Measurements from ENCODE around the gene NSUN7.
A peak's percentile ranks its signal among the peaks of the same experiment; 100 is the strongest.

Gene NSUN7

GRCh38 chr4:40842725-40843423 is 93.1 kb downstream of the NSUN7 start:
- no peaks in the 10 kb centered on the region for H3K9me3 ChIP-seq (ENCODE audit: low read length)
- no peaks in the 10 kb centered on the region for H3K9me2 ChIP-seq (ENCODE audit: low read depth, low read length)
- H3K27ac ChIP-seq (ENCODE audit: low read depth, low read length, poor library complexity, severe bottlenecking): no peak overlapping the region
- no peak overlapping the region for H3K4me3 ChIP-seq (ENCODE audit: low read depth, low read length, poor library complexity, severe bottlenecking)
- TF ChIP-seq CTCF (IDR thresholded peaks at IDR 0.05; ENCODE audit: low read length) (no peak), EZH2 (IDR thresholded peaks at IDR 0.05; ENCODE audit: borderline replicate concordance, low read length) (no peak)
- H2AFZ ChIP-seq (ENCODE audit: low read length): no peak overlapping the region
- H3K9ac ChIP-seq (ENCODE audit: low read length): no peak overlapping the region
- no peaks in the 10 kb centered on the region for H4K20me1 ChIP-seq (ENCODE audit: insufficient read depth, low read length)
- H3K27me3 ChIP-seq (ENCODE audit: insufficient read depth, low read length): no peaks in the 10 kb centered on the region
- no peaks in the 10 kb centered on the region for H3K36me3 ChIP-seq (ENCODE audit: insufficient read depth, low read length)
- H3K79me2 ChIP-seq (ENCODE audit: insufficient read depth, low read length): no peaks in the 10 kb centered on the region
- H3K4me2 ChIP-seq (ENCODE audit: low read length): no peak overlapping the region
- no peaks in the 10 kb centered on the region for H3K4me1 ChIP-seq (ENCODE audit: insufficient read depth, low read length, severe bottlenecking)
- H3F3A ChIP-seq (ENCODE audit: insufficient read depth, low read length): no peaks in the 10 kb centered on the region

- Histone ChIP-seq H3K4me3 (ENCODE audit: low read depth, low read length, poor library complexity, severe bottlenecking) (no peak overlapping the region), H3K27ac (ENCODE audit: low read depth, low read length, poor library complexity, severe bottlenecking) (no peak overlapping the region), H3K9me2 (ENCODE audit: low read depth, low read length) (no peaks in the 10 kb centered on the region), H4K20me1 (ENCODE audit: insufficient read depth, low read length) (no peaks in the 10 kb centered on the region), H3F3A (ENCODE audit: insufficient read depth, low read length) (no peaks in the 10 kb centered on the region), H3K4me1 (ENCODE audit: insufficient read depth, low read length, severe bottlenecking) (no peaks in the 10 kb centered on the region), H3K4me2 (ENCODE audit: low read length) (no peak overlapping the region), H3K79me2 (ENCODE audit: insufficient read depth, low read length) (no peaks in the 10 kb centered on the region), H3K36me3 (ENCODE audit: insufficient read depth, low read length) (no peaks in the 10 kb centered on the region), H2AFZ (ENCODE audit: low read length) (no peak overlapping the region), H3K9me3 (ENCODE audit: low read length) (no peaks in the 10 kb centered on the region), H3K27me3 (ENCODE audit: insufficient read depth, low read length) (no peaks in the 10 kb centered on the region), H3K9ac (ENCODE audit: low read length) (no peak overlapping the region)
- TF ChIP-seq CTCF (IDR thresholded peaks at IDR 0.05; ENCODE audit: low read length) (peak; percentile 57), EZH2 (IDR thresholded peaks at IDR 0.05; ENCODE audit: borderline replicate concordance, low read length) (no peak)
Observed at GRCh38 chr4:40843696-40844095, 93.9 kb downstream of the NSUN7 start.

- H3K36me3 ChIP-seq (ENCODE audit: insufficient read depth, low read length): no peaks in the 10 kb centered on the region
- H3K4me2 ChIP-seq (ENCODE audit: low read length): no peak overlapping the region
- no peaks in the 10 kb centered on the region for H3K4me1 ChIP-seq (ENCODE audit: insufficient read depth, low read length, severe bottlenecking)
- no peaks in the 10 kb centered on the region for H3K27me3 ChIP-seq (ENCODE audit: insufficient read depth, low read length)
- no peaks in the 10 kb centered on the region for H3K9me3 ChIP-seq (ENCODE audit: low read length)
- no peak overlapping the region for H2AFZ ChIP-seq (ENCODE audit: low read length)
- H3K9ac ChIP-seq (ENCODE audit: low read length): no peak overlapping the region
- H3K79me2 ChIP-seq (ENCODE audit: insufficient read depth, low read length): no peaks in the 10 kb centered on the region
- no peaks in the 10 kb centered on the region for H3F3A ChIP-seq (ENCODE audit: insufficient read depth, low read length)
- no peaks in the 10 kb centered on the region for H3K9me2 ChIP-seq (ENCODE audit: low read depth, low read length)
- TF ChIP-seq EZH2 (IDR thresholded peaks at IDR 0.05; ENCODE audit: borderline replicate concordance, low read length) (no peak), CTCF (IDR thresholded peaks at IDR 0.05; ENCODE audit: low read length) (no peak)
- no peak overlapping the region for H3K27ac ChIP-seq (ENCODE audit: low read depth, low read length, poor library complexity, severe bottlenecking)
- H4K20me1 ChIP-seq (ENCODE audit: insufficient read depth, low read length): no peaks in the 10 kb centered on the region
- H3K4me3 ChIP-seq (ENCODE audit: low read depth, low read length, poor library complexity, severe bottlenecking): no peak overlapping the region
Observed at GRCh38 chr4:40844261-40844660, 94.5 kb downstream of the NSUN7 start.
